Measurements from ENCODE around the gene SLC5A4. TPM values are rescaled to one million over a fixed set of nuclear protein-coding genes. Genes with fewer than 3 reads are reported as not detected.
A peak's percentile ranks its signal among the peaks of the same experiment; 100 is the strongest.
"Not testable (repeated sequence)": the region's sequence is repeated elsewhere in the genome, so short reads cannot be mapped to it uniquely, and the experiment has no call there.

The SLC5A4 gene
- total RNA-seq, 1 donor from 2014 or later = not detected

DNA sequence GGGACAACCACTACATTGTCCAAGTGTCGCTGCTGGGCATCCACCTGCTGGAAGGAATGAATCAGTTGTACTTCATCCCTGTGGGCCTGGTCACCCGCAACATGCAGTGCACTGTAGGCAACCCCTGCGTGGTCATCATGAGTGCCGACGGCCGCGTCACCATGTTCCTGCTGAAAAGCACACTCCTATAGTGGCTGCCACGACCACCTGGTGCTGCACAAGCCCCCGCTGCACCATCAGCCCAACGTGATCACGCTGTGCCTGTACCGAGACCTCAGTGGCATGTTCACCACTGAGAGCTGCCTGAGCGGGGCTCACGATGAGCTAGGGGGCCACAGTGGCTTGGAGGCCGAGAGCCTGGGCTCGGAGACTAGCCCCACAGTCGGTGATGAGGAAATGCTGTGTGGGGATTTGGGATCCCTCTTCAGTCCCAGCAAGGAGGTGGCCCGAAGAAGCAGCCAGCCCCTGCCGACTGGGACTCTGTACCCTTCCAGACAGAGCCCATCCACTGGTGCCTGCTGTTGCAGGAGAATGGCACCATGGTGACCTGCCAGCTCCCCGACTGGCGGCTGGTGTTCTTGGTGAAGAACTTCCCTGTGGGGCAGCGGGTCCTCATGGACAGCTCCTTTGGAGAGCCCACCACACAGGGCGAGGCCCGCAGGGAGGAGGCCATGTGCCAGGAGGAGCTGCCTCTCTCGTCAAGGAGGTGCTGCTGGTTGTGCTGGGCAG is 15.7 kb upstream of the SLC5A4 start:
- Mint-ChIP-seq H3K9me3 (ENCODE audit: low read depth) (no peaks in the 10 kb centered on the region), H3K4me1 (ENCODE audit: low read depth) (peaks cover 5% of the 10 kb centered on the region), H3K27me3 (ENCODE audit: low read depth) (no peaks in the 10 kb centered on the region), H3K27ac (ENCODE audit: unreplicated experiment) (no peak overlapping the region), H3K4me3 (ENCODE audit: unreplicated experiment) (no peak overlapping the region), H3K36me3 (ENCODE audit: low read depth) (peaks cover 5% of the 10 kb centered on the region)
- no peak for DNase-seq (ENCODE audit: low spot score)
- TF ChIP-seq, protein P1, sequence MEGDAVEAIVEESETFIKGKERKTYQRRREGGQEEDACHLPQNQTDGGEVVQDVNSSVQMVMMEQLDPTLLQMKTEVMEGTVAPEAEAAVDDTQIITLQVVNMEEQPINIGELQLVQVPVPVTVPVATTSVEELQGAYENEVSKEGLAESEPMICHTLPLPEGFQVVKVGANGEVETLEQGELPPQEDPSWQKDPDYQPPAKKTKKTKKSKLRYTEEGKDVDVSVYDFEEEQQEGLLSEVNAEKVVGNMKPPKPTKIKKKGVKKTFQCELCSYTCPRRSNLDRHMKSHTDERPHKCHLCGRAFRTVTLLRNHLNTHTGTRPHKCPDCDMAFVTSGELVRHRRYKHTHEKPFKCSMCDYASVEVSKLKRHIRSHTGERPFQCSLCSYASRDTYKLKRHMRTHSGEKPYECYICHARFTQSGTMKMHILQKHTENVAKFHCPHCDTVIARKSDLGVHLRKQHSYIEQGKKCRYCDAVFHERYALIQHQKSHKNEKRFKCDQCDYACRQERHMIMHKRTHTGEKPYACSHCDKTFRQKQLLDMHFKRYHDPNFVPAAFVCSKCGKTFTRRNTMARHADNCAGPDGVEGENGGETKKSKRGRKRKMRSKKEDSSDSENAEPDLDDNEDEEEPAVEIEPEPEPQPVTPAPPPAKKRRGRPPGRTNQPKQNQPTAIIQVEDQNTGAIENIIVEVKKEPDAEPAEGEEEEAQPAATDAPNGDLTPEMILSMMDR (IDR thresholded peaks at IDR 0.05) = no peak

DNA sequence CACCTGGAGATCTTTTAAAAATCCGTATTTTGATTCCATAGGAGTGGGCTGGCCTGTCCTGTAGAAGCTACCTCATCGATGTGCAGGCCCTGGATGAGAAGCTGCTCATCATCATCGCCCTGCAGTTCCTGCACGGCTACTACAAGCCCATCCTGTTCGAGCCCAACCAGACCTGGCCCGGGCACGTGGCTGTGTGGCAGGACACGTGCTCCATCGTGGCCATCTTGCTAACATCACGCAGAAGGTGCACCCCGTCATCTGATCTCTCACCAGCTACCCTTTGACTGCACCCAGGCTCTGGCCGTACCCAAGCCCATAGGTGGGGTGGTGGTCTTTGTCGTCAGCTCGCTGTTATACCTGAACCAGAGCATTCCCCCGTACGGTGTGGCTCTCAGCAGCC is 14.2 kb upstream of the SLC5A4 start:
- Mint-ChIP-seq H3K27ac (ENCODE audit: unreplicated experiment) (no peak overlapping the region), H3K4me1 (ENCODE audit: low read depth) (peaks cover 8% of the 10 kb centered on the region), H3K9me3 (ENCODE audit: low read depth) (no peaks in the 10 kb centered on the region), H3K4me3 (ENCODE audit: unreplicated experiment) (no peak overlapping the region), H3K27me3 (ENCODE audit: low read depth) (no peaks in the 10 kb centered on the region), H3K36me3 (ENCODE audit: low read depth) (peaks cover 5% of the 10 kb centered on the region)
- no peak for DNase-seq (ENCODE audit: low spot score)
- TF ChIP-seq, protein P1 (IDR thresholded peaks at IDR 0.05) = no peak

DNA sequence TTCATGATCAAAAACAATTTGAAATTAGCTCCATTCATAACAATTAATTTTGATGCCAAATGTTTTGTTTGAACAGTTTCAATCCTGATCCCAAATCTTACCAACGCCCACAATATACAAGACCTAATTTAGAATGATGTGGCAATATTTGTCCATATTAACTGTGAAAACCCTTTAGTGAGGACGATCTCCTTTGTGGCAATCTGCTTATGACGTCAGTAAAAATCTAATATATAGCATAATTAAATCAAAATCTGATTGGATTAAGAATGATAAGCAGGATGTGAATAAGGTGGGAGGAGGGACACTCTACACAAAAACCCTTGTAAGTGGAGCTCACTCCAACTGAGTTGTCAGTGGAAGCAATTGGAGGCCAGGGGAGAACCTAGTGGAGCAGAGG is 11.9 kb upstream of the SLC5A4 start:
- Mint-ChIP-seq H3K36me3 (ENCODE audit: low read depth) (peaks cover 5% of the 10 kb centered on the region), H3K27me3 (ENCODE audit: low read depth) (no peaks in the 10 kb centered on the region), H3K4me3 (ENCODE audit: unreplicated experiment) (no peak overlapping the region), H3K4me1 (ENCODE audit: low read depth) (peaks cover 8% of the 10 kb centered on the region), H3K9me3 (ENCODE audit: low read depth) (no peaks in the 10 kb centered on the region), H3K27ac (ENCODE audit: unreplicated experiment) (no peak overlapping the region)
- TF ChIP-seq, protein P1 (IDR thresholded peaks at IDR 0.05) = no peak
- DNase-seq (ENCODE audit: low spot score) = no peak

DNA sequence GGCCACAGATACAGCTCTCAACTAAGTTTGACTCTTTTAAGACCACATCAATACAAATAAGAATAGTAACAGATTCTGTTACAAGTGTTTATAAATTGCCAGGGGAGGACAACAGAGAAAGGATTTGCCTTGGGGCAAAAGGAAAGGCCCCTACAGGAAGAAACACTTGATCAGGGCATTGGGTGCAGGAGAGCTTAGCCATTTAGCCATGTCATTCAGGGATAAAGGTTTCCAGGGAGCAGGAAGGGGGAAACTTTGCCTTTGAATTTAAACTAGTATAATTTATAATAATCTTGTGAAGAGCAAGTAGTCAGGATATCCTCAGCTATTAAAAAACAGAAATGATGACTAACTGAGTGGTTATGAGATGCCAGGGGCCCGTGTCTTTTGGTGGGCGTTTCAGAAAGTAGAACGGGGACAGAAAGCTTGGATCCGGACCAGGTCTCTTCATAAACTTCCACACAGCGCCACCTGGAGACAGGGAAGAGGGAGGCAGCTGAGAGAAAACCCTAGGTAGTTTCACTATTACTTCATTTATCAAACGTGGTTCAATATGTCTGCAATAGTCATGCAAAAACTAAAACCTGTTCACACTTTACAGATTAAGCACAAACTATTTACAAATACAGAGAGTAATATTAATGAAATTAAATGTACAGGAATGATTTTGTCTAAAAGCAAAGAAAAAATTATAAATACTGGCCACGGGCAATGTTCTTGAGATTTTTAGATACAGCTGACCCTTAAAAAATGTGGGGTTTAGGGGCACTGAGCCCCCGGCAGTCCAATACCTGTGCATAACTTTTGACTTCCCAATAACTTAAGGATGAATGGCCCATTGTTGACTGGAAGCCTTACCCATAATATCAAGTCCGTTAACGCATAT is 11.0 kb upstream of the SLC5A4 start:
- no peaks in the 10 kb centered on the region for H3K27me3 Mint-ChIP-seq (ENCODE audit: low read depth)
- TF ChIP-seq, protein P1 (IDR thresholded peaks at IDR 0.05) = peak; percentile 94
- H3K36me3 Mint-ChIP-seq (ENCODE audit: low read depth) = no peaks in the 10 kb centered on the region
- H3K4me3 Mint-ChIP-seq (ENCODE audit: unreplicated experiment) = peak overlapping the region; percentile 24
- no peaks in the 10 kb centered on the region for H3K9me3 Mint-ChIP-seq (ENCODE audit: low read depth)
- H3K4me1 Mint-ChIP-seq (ENCODE audit: low read depth) = peaks cover 8% of the 10 kb centered on the region
- peak overlapping the region; percentile 73 for H3K27ac Mint-ChIP-seq (ENCODE audit: unreplicated experiment)
- no peak for DNase-seq (ENCODE audit: low spot score)

DNA sequence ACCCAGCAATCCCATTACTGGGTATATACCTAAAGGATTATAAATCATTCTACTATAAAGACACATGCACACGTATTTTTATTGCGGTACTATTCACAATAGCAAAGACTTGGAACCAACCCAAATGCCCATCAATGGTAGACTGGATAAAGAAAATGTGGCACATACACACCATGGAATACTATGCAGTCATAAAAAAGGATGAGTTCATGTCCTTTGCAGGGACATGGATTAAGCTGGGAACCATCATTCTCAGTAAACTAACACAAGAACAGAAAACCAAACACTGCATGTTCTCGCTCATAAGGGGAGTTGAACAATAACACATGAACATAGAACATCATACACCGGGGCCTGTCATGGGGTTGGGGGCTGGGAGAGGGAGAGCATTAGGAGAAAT is 8.5 kb upstream of the SLC5A4 start:
- not testable (repeated sequence) for H3K27ac Mint-ChIP-seq (ENCODE audit: unreplicated experiment); H3K9me3 Mint-ChIP-seq (ENCODE audit: low read depth); H3K36me3 Mint-ChIP-seq (ENCODE audit: low read depth); DNase-seq (ENCODE audit: low spot score); H3K4me1 Mint-ChIP-seq (ENCODE audit: low read depth); H3K4me3 Mint-ChIP-seq (ENCODE audit: unreplicated experiment)
- H3K27me3 Mint-ChIP-seq (ENCODE audit: low read depth) = peaks cover 13% of the 10 kb centered on the region
